Measurements from ENCODE around the gene FAM107B.
"Not testable (repeated sequence)": the region's sequence is repeated elsewhere in the genome, so short reads cannot be mapped to it uniquely, and the experiment has no call there.

FAM107B gene

GRCh38 chr10:14688606-14689005, 86.1 kb downstream of the FAM107B start:
- no peak for DNase-seq

GRCh38 chr10:14688189-14688588, 86.5 kb downstream of the FAM107B start:
- DNase-seq: not testable (repeated sequence)

GRCh38 chr10:14687340-14687739, 87.4 kb downstream of the FAM107B start:
- DNase-seq: no peak

- DNase-seq: no peak
These were observed 88.3 kb downstream of the FAM107B start for GRCh38 chr10:14686356-14686755.

GRCh38 chr10:14684354-14684753, 90.3 kb downstream of the FAM107B start:
- no peak for DNase-seq

GRCh38 chr10:14683256-14683655, 91.4 kb downstream of the FAM107B start:
- no peak for DNase-seq

GRCh38 chr10:14681802-14682201, 92.9 kb downstream of the FAM107B start:
- DNase-seq: no peak

GRCh38 chr10:14681305-14681704, 93.4 kb downstream of the FAM107B start:
- no peak for DNase-seq

- no peak for DNase-seq
These were observed 96.1 kb downstream of the FAM107B start for GRCh38 chr10:14678637-14679036.

GRCh38 chr10:14676732-14677131, 98.0 kb downstream of the FAM107B start:
- no peak for DNase-seq

GRCh38 chr10:14674376-14675050, 100.2 kb downstream of the FAM107B start:
- peak in 1 of 2 experiments; percentile 24 for DNase-seq

- peak; percentile 46 to 47 for DNase-seq
These were observed 101.4 kb downstream of the FAM107B start for GRCh38 chr10:14673189-14673861.

- DNase-seq: no peak
These were observed 103.3 kb downstream of the FAM107B start for GRCh38 chr10:14671386-14671831.

GRCh38 chr10:14670551-14671240, 104.0 kb downstream of the FAM107B start:
- no peak for DNase-seq

- no peak for DNase-seq
These were observed 105.1 kb downstream of the FAM107B start for GRCh38 chr10:14669576-14669975.

- DNase-seq: no peak
These were observed 106.9 kb downstream of the FAM107B start for GRCh38 chr10:14667781-14668180.

GRCh38 chr10:14667280-14667679, 107.4 kb downstream of the FAM107B start:
- no peak for DNase-seq

- peak in 1 of 2 experiments; percentile 32 for DNase-seq
These were observed 108.5 kb downstream of the FAM107B start for GRCh38 chr10:14665865-14666857.

- no peak for DNase-seq
These were observed 109.4 kb downstream of the FAM107B start for GRCh38 chr10:14665304-14665703.

GRCh38 chr10:14664345-14664744, 110.4 kb downstream of the FAM107B start:
- no peak for DNase-seq

- DNase-seq: no peak
These were observed 112.9 kb downstream of the FAM107B start for GRCh38 chr10:14661818-14662217.

- peak; percentile 54 to 60 for DNase-seq
These were observed 113.9 kb downstream of the FAM107B start for GRCh38 chr10:14660831-14661230.
